NCI-H510A (cell line): ENCODE measurements around the gene NSMCE4A.
A peak's percentile ranks its signal among the peaks of the same experiment; 100 is the strongest.
"Not testable (repeated sequence)": the region's sequence is repeated elsewhere in the genome, so short reads cannot be mapped to it uniquely, and the experiment has no call there.

Experiments
- DNase-seq: peaks from one replicate; lab custom pipeline; 2025; lab: John Stamatoyannopoulos, UW

NSMCE4A gene, protein sequence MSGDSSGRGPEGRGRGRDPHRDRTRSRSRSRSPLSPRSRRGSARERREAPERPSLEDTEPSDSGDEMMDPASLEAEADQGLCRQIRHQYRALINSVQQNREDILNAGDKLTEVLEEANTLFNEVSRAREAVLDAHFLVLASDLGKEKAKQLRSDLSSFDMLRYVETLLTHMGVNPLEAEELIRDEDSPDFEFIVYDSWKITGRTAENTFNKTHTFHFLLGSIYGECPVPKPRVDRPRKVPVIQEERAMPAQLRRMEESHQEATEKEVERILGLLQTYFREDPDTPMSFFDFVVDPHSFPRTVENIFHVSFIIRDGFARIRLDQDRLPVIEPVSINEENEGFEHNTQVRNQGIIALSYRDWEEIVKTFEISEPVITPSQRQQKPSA

DNA sequence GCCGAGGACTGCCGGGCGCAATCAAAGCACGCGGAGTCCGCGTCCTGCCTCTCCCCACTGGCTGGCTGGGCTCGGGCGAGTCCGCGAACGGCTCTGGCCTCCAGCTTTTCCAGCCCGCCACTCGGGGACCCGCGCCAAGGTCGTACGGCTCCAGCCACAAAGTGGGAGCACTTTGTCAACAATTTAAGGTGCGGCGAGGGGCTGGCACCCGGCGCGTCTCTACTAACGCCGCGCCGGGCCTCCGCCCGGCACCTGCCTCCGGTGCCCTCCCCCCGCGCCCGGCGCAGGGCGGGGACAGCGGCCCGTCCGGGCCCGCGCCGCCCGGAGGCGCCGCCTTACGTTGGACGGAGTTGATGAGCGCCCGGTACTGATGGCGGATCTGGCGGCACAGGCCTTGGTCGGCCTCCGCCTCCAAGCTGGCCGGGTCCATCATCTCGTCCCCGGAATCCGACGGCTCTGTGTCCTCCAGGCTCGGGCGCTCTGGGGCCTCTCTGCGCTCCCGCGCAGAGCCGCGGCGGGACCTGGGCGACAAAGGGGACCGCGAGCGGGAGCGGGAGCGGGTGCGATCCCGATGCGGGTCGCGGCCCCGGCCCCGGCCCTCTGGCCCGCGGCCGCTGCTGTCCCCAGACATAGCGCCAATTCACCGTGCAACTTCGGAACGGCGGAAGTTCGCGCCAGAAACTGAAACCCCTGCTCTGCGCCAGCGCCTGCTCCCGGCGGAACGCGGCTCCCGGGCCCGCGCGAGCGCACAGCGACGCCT is at the start of gene NSMCE4A:
TSS of gene NSMCE4A (minus strand) at position 683 of the 760 bp plus-strand sequence. CDS start at position 631, 52 bp downstream.
- DNase-seq = peak; percentile 62

DNA sequence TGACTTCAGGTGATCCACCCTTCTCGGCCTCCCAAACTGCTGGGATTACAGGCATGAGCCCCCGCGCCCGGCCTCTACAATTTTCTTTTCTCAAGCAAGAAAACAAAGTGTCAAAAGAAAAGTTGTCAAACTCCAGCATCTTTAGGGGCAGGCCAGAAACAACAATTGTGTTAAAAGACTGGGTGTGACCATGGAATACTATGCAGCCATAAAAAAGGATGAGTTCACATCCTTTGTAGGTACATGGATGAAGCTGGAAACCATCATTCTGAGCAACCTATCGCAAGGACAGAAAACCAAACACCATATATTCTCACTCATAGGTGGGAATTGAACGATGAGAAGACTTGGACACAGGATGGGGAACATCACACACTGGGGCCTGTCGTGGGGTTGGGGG is 48.2 kb upstream of the NSMCE4A start:
- DNase-seq = not testable (repeated sequence)

DNA sequence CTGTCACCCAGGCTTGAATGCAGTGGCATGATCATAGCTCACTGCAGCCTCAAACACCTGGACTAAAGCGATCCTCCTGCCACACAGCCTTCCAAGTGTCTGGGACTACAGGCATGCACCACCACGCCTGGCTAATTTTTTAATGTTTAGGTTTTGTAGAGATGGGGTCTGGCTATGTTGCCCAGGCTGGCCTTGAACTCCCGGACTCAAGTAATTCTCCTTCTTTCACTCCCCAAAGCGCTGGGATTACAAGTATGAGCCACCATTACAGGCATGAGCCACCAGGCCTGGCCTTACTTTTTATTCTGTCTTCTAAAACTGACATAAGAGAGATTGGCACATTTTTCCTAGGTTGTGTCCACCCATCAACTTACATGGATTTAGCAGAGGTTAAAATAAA is 47.3 kb upstream of the NSMCE4A start:
- DNase-seq = no peak

DNA sequence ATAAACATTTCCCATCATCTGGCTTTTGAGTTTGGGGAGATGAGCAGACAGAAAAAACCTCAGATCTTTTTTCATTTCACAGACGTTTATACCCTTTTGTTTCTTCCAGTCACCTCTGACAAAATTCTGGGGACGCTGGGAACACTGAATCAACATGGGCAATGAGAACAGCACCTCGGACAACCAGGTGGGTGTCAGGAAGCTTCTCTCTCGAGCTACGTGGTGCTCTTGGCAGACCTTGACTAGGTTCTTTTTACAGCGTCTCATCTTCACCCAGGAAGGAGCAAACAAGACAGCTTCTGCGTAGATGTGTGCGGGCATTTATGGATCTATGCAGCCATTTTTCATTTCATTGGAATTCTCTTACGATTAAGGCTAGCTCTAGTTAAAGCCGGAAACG is 46.8 kb upstream of the NSMCE4A start:
- DNase-seq = no peak

DNA sequence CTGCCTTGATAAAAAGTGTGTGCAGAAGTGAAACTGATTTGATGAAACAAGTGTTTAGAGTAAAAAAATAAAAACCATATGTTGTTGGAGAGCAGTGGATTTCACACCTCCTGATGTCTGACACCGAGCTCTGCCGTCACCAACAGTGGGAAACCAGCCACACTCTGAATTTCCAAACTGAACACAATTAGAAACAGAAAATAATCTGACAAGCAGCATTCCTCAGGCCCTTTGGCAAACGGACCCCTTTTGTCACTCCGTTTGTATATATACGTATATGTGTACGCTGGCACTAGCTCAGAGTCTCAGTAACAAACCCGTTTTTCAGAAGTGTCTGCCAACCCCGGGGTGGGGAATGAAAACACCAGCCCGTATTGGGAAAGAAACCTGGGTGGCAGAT is 46.4 kb upstream of the NSMCE4A start:
- no peak for DNase-seq

DNA sequence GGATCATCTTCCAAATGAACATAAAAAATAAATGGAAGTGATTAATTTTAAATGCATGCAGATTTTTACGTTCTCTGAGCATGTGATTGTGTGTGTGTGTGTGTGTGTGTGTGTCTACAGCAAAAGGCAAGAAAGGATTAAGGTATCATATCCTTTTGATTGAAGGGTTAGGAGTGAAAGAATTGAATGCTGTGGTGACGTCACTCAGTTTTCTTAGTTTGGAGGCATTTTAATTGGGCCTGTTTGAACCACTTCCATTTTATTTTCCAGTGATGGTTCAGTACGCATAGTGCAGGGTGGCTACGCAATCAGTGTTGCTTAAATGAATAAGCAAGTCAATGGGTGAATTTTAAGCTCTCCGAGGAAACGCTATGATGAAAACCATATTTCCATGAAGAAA is 45.2 kb upstream of the NSMCE4A start:
- DNase-seq = no peak

DNA sequence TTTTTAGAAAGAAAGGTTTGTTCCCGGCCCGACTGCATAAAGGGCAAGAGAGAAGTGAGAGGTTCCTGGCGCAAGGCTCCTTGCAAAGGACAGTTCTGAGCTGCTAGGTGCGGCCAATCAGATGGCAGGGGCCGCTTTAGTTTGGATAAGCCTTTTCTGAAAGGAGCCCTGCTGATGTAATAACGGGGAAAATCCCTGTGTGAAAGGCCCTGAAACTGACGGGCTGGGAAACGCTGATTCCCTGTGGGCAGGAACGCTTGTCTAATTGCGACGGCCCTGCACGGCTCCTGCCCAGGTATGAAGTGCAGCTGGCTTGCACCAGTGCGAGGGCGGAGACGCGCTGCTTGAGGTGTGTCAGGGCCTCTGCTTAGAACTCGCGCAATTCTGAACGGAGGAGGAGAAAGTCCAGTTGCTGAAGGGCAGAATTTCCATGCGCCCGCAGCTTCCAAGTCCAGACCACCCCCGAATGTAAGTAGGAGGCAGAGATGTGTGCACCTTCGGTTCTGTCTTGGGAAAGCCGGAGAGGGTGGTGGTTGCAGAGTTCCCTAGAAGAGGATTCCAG is 44.5 kb upstream of the NSMCE4A start:
- DNase-seq = peak; percentile 58

DNA sequence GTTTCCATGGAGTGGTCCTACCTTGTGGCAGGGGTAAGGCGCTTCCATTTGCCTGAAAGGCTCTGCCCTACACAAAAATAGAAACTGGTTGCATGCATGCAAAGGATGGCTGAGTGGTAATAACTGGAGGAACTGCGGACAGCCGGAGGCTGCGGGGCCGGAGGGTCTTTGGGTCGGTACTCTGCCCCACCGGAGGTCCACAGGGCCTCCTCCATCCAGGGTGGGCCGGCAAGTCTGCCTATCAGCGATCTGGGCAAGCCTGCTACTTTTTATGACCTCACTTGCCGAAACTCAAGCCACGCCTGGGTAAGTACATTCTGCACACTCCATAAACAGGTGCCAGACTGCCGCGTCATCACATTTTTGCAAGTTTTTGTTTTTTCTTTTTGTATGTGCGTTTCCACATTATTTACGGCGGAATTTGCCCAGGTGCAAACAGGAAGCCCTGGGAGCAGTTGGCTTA is 44.0 kb upstream of the NSMCE4A start:
- DNase-seq = peak; percentile 40

DNA sequence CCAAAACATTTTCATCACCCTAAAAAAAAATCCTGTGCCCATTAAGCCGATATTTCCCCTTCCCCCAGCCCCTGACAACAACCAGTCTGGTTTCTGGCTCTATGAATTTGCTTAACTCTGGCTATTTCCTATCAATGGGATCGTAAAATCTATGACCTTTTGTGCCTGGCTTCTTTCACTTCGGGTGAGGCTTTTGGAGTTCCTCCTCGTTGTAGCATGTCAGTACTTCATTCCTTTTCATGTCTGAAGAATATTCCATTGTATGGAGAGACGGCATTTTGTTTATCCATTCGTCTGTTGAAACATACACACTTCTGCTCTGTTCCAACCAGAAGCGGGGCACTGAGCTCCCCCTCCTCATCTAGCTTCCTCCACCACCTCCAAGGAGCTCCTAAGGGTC is 43.5 kb upstream of the NSMCE4A start:
- no peak for DNase-seq

DNA sequence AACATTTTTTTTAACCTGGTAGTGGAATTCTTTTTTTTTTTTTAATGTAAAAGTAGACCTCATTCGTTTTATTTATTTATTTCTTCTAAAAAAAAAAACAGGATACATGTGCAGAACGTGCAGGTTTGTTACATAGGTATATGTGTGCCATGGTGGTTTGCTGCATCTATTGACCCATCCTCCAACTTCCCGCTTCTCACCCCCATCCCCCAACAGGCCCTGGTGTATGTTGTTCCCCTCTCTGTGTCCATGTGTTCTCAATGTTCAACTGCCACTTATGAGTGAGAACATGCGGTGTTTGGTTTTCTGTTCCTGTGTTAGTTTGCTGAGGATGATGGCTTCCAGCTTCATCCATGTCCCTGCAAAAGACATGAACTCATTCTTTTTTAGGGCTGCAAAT is 42.9 kb upstream of the NSMCE4A start:
- not testable (repeated sequence) for DNase-seq

DNA sequence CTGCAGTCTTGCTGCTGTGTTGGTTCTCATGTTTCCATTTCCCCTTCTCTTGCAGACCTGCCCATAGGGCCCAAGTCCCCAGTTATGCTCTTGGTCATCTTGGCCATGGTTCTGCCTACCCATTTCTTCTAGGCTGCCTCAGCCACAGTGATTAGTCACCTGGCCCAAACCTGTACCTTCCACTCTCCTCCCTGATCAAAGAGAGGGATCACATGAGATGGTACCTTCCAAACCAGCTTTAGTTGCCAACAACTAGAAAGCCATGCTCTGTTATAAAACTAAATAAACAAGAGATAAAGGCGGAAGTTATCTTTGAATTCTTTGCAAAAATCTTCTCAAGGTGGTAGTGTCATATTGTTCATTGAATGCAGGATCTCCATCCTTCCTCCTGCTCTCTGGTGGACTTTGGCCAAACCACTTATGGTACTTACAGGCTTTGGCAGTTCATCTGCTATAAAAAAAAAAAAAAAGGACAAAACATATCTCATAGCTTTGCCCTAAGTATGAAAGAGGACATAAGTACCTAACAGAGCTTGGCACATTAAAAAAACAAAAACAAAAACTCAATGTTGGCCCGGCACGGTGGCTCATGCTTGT is 39.7 kb upstream of the NSMCE4A start:
- DNase-seq = no peak

DNA sequence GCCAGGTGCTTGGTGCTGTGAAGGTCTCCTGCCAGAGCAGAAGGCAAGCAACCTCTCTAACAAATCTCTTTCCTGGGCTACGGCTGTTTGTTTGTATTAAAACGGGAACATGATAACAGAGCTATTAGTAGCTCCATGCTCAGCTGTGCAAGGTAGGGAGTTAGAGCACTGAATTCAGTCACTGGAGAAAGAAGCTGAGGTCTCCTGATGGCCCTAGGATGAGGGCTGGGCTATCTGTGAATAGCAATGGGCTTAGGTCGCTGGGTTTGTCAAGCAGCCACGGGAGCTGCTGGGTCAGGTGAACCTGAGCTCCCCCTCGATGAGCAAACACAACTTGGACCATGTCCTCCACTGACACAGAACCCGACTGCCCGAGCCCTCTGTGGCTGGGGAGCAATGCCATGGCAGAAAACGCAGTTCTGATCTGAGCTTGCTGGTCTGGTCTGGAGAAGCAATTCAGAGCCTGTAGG is 38.3 kb upstream of the NSMCE4A start:
- DNase-seq = no peak

DNA sequence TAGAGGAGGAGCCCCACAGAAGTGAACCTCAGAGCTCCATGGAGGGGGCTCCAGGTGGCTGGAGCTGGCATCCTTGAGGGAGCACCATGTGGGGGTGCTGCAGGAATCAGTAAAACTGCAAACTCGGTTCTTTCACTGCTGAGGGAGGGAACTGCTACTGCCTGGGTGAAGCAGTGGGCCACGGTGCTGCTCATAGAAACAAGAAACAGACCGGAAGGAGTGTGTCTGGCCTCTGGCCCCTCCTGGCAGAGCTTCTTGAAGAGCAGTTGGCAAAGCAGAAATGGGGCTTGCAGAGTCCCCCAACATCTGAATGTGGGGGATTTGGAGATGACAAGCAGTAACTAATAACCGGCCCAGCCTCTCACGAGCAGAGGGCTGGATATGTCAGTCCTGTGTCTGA is 37.7 kb upstream of the NSMCE4A start:
- no peak for DNase-seq

DNA sequence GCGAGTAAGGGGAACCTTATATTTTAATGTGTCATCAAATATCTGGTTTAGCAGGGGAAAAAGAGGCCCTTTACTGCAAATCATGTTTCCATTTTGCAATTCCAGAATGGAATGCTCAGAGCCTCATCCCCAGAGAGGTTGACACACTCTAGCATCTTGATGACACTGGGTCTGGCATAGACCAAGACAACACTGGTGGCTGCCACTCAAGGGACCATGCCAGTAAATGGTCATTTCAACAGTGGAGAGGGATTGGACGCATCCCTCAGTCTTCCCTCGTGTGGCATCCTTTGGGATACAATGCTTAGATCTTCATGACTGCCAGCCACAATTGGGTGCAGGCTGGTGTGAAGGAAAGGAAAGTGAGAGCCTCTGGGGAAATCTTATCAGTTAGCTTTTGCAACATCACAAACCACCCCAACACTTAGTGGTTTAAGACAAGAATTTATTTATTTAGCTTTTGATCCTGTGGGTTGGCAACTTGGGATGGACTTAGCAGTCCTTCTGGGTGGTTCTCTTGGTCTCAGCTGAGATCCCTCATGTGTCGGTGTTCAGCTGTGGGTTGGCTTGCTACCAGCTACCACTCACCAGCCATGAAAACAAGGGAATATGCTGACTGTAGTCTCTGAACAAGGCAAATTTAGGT is 35.5 kb upstream of the NSMCE4A start:
- DNase-seq = no peak

DNA sequence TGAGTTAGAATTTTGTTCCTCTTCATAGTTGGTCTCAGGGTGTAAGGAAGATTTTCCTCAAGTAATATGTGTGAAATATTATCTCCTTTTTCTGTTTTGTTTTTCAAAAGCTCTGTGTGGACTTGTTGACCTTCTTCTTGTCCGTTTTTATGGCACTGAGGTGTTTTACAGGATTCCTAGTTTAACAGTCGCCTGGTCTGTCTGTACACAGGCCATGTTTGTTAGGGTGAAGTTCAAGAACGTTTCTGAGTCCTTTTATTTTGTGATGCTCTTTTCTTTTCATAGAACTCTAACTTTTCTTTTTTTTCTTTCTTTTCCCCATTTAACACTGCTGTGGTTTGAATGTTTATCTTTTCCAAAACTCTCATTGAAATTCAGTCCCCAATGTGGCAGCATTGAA is 32.4 kb upstream of the NSMCE4A start:
- no peak for DNase-seq

DNA sequence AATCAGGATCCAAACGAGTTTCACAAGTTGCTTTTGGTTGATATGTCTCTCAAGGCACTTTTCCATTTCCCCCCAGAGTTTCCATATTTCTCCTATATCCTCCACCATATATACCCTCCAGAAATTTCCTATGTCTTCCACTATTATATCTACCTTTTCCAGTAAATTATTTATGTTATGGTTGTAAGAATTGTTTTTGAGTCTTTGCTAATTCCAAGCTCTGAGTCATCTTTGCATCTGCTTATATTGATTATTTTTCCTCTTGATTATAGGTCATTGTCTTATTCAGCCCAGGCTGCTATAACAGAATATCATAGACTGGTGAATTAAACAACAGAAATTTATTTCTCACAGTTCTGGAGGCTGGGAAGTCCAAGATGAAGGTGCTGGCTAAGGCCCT is 26.7 kb upstream of the NSMCE4A start:
- no peak for DNase-seq

DNA sequence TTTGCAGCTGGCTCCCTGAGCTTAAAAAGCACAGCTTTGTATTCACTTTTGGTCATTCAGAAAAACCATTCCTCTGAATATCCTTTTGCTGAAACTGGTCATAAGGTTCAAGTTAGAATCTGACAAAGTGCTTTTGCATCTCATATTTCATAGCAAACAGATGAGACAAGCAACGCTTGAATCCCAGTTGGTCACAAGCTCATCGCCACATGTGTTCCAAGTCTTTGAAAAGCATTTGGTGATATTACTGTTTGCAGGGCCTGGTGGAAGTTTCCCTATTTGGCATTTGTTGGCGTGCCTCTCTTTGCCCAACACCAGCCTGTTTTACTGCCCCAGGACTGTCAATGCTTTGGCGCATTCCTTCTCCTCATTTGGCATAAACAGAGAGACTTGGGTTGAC is 24.3 kb upstream of the NSMCE4A start:
- no peak for DNase-seq

DNA sequence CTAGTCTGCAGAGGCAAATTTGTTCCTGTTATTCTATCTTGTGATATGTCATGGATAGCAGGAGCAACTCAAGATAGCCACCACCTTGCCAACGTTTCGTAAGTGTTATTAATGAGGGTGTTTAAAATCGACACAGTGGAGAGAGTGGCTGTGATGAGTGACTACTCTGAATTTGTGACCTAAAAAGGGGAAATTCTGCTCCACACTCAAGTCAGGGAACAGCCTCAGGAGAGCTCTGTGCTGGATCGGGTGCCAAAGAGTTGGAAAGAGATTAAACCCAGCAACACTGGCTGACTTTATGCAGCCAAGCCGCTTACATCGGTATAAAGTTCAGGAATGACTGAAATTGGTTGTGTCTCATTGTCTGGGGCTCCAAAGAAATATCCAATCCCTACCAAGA is 23.4 kb upstream of the NSMCE4A start:
- no peak for DNase-seq

DNA sequence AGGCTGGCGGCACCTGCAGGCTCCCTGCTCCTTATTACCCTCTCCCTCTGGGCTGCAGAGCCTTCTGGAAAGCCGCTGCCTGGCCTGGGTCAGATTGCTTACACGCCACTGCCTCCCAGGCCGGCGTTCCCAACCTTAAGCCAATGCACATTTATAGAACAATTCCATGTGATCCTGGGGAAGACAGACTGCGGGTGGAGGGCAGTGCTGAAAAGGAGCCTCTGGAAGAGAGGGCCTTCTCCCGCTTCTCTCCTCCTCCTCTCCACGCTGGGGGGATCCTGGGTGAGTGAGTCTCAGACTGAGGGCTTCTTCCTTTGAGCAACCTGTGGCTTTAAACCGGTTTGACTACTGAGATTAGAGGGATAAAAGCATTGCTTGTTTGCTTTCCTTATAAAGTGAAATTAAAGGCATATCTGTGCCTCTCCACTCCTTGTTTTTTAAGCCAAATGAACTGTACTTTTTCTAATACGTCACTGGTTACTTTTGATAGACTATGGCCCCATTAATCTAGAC is 19.5 kb upstream of the NSMCE4A start:
- peak; percentile 61 for DNase-seq

DNA sequence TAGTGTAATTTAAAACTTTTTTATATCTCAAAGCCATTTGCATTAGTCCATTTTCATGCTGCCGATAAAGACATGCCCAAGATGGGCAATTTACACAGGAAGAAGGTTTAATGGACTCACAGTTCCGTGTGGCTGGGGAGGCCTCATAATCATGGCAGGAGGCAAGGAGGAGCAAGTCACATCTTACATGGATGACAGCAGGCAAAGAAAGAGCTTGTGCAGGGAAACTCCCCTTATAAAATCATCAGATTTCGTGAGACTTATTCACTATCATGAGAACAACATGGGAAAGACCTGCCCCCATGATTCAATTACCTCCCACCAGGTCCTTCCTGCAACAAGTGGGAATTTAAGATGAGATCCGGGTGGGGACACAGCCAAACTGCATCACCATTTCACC is 16.7 kb upstream of the NSMCE4A start:
- not testable (repeated sequence) for DNase-seq

DNA sequence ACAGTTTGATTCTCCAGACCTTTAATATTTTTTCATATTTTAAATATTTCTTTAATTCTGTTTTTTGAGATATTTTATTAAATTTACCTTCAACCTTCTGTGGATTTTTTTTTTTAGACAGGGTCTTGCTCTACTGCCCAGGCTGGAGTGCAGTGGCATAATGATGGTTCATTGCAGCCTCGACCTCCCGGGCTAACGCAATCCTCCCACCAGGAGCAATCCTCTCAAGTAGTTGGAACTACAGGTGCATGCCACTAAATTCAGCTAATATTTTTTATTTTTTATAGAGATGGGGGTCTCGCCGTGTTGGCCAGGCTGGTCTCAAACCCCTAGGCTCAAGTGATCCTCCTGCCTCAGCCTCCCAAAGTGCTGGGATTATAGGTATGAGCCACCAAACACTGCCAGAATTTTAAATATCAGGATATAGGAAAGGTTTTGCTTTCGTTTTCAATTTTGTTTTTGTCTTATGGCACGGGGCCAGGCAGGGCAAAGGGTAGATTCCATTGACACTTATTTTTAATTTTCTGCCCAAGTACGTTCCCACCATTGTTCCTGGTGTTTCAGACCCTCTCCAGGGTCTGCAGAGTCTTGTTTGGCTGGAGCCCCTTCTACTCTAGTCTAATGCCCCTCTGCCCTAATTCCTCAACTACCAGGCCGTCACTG is 15.1 kb upstream of the NSMCE4A start:
- no peak for DNase-seq
